Chondrocyte (in vitro differentiated cells): ENCODE results near the gene GALNT13. TPM values are rescaled to one million over a fixed set of nuclear protein-coding genes. Genes with fewer than 3 reads are reported as not detected.

Experiments
- DNase-seq: peaks from one replicate; pipeline ENCODE4 v3.0.0; 2021; ENCODE audit warnings: mixed read lengths, low spot score
- H3K27ac Mint-ChIP-seq: one replicate; pipeline ENCODE4 v1.8.0; 2021; ENCODE audit warnings: mild to moderate bottlenecking, moderate library complexity, mixed read lengths; ENCODE audit not compliant: unreplicated experiment
- H3K27me3 Mint-ChIP-seq: 2 replicates; pipeline ENCODE4 v1.8.0; 2021; ENCODE audit warnings: low read depth, mixed read lengths
- H3K36me3 Mint-ChIP-seq: 2 replicates; pipeline ENCODE4 v1.8.0; 2021; ENCODE audit warnings: low read depth, mixed read lengths
- H3K4me1 Mint-ChIP-seq: 2 replicates; pipeline ENCODE4 v1.8.0; 2021; ENCODE audit warnings: low read depth, mild to moderate bottlenecking, mixed read lengths
- H3K4me3 Mint-ChIP-seq: one replicate; pipeline ENCODE4 v1.8.0; 2021; ENCODE audit warnings: mild to moderate bottlenecking, moderate library complexity, mixed read lengths; ENCODE audit not compliant: unreplicated experiment
- H3K9me3 Mint-ChIP-seq: 2 replicates; pipeline ENCODE4 v1.8.0; 2021; ENCODE audit warnings: low read depth, mixed read lengths
- total RNA-seq: library from RNA; stranded (reverse); gene quantifications from 3 replicates; pipeline ENCODE4 v1.2.1, GENCODE V29; 2021
- TF ChIP-seq, protein P1 (sequence below): fragments of 200-600 bp; sonication (generic); IDR thresholded peaks from 2 replicates; pipeline ENCODE4 v1.5.0; 2021; ENCODE audit warnings: antibody characterized with exemption, mild to moderate bottlenecking, moderate library complexity

GALNT13 gene
- total RNA-seq, 1 donor from 2014 or later: not detected

DNA sequence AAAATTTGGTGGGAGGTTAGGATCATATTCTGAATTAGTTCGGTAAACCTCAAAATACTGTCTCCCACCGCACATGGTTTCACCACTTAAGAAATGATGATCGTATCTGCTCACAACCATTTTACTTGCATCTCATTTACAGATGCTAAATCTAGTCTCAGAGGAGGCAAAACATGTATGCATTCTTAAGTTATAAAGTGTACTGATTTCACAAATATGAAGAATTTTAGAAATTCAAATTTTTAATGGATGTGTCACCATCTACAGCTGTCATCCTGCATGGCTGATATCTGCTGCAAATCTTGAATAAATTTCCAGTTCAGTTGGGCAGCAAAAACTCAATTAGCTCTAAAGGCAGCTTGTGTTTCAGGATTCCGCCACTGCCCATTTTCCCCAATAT lies 583.4 kb downstream of the GALNT13 start:
- no peak for DNase-seq
- peaks cover 8% of the 10 kb centered on the region for H3K27me3 Mint-ChIP-seq
- TF ChIP-seq, protein P1, sequence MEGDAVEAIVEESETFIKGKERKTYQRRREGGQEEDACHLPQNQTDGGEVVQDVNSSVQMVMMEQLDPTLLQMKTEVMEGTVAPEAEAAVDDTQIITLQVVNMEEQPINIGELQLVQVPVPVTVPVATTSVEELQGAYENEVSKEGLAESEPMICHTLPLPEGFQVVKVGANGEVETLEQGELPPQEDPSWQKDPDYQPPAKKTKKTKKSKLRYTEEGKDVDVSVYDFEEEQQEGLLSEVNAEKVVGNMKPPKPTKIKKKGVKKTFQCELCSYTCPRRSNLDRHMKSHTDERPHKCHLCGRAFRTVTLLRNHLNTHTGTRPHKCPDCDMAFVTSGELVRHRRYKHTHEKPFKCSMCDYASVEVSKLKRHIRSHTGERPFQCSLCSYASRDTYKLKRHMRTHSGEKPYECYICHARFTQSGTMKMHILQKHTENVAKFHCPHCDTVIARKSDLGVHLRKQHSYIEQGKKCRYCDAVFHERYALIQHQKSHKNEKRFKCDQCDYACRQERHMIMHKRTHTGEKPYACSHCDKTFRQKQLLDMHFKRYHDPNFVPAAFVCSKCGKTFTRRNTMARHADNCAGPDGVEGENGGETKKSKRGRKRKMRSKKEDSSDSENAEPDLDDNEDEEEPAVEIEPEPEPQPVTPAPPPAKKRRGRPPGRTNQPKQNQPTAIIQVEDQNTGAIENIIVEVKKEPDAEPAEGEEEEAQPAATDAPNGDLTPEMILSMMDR: no peak
- H3K9me3 Mint-ChIP-seq: no peaks in the 10 kb centered on the region
- no peak overlapping the region for H3K27ac Mint-ChIP-seq
- no peaks in the 10 kb centered on the region for H3K36me3 Mint-ChIP-seq
- H3K4me3 Mint-ChIP-seq: no peak overlapping the region
- H3K4me1 Mint-ChIP-seq: peaks cover 14% of the 10 kb centered on the region

DNA sequence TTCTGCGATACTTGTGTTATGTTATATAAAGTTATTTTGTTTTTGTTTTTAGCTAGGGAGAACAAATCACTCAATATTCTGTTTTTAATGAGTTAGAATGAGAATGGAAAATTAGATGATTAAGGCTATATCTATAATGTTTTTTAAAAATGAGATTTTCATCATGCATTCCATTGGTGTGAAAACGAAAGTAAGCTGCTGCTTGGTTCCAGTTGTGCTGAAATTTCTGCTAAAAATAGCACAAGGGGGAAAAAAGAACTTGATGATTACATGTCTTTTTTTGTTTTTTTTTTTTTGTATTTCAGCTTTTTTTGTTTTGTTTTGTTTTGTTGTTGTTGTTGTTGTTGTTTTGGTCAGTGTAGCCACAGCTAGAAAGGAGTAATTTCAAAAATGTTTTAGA lies 584.1 kb downstream of the GALNT13 start:
- H3K9me3 Mint-ChIP-seq: no peaks in the 10 kb centered on the region
- peaks cover 14% of the 10 kb centered on the region for H3K4me1 Mint-ChIP-seq
- peaks cover 6% of the 10 kb centered on the region for H3K27me3 Mint-ChIP-seq
- TF ChIP-seq, protein P1: no peak
- H3K27ac Mint-ChIP-seq: no peak overlapping the region
- no peak for DNase-seq
- peak overlapping the region; percentile 13 for H3K4me3 Mint-ChIP-seq
- no peaks in the 10 kb centered on the region for H3K36me3 Mint-ChIP-seq

DNA sequence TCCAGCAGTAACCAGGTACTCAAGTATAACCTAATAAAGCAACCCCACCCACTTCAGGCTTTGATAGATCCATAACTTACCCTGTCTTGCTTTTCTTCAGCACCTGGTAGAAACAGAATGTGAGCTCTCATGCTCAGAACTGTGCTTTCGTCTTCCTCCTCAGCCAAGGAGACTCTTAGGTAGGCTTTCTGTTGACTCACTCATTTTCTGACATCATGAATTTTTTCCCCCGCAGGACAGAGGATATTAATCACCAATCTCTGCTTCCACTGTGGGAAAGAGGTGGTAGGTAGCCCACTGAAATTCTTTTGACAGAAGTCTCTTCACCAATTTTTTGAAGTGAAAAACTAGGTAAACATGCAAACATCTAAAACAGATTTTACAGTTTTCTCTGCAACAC lies 585.6 kb downstream of the GALNT13 start:
- no peak for DNase-seq
- H3K4me1 Mint-ChIP-seq: peaks cover 14% of the 10 kb centered on the region
- no peaks in the 10 kb centered on the region for H3K9me3 Mint-ChIP-seq
- H3K4me3 Mint-ChIP-seq: no peak overlapping the region
- TF ChIP-seq, protein P1: no peak
- H3K27me3 Mint-ChIP-seq: peaks cover 6% of the 10 kb centered on the region
- no peaks in the 10 kb centered on the region for H3K36me3 Mint-ChIP-seq
- no peak overlapping the region for H3K27ac Mint-ChIP-seq

DNA sequence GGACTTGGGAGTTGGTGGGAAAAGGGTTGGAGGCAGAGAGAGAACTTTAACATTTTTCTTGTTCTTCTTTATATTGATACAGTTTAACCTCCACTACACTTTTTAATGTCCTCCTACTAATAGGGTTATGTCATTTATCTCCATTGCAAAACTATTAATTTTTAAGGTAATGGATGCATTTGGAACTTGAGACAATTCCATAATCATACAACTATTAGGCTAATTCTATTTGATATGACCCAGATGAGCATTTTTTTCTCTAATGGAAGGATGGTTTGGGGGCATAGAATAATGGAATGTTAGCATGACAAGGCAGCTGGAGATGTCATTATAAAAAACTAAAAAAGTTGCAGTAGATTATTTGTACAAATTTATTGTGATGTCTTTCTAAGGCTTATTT lies 587.6 kb downstream of the GALNT13 start:
- peaks cover 14% of the 10 kb centered on the region for H3K4me1 Mint-ChIP-seq
- no peak overlapping the region for H3K27ac Mint-ChIP-seq
- DNase-seq: no peak
- no peak overlapping the region for H3K4me3 Mint-ChIP-seq
- H3K9me3 Mint-ChIP-seq: no peaks in the 10 kb centered on the region
- peaks cover 6% of the 10 kb centered on the region for H3K27me3 Mint-ChIP-seq
- TF ChIP-seq, protein P1: no peak
- no peaks in the 10 kb centered on the region for H3K36me3 Mint-ChIP-seq

DNA sequence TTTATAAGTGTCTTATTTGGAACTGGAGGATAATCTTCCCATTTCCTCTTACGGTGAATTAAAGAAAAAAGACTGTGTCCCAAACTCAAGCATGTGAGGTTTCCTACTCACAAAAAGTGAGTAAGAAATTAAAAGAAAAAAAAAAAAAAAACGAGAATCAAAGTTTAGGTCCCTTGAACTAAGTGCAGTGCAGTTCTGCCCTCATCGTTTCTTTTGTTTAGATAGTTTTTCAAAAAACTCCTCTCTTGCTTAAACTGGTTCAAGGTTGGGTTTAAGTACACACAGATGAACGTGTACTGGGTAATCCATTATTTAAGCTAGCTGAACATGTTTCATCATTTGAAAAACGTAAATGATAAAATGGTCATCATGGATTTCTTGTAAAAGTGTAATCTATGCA lies 590.9 kb downstream of the GALNT13 start:
- no peak overlapping the region for H3K4me3 Mint-ChIP-seq
- no peaks in the 10 kb centered on the region for H3K36me3 Mint-ChIP-seq
- H3K9me3 Mint-ChIP-seq: no peaks in the 10 kb centered on the region
- H3K27me3 Mint-ChIP-seq: peaks cover 13% of the 10 kb centered on the region
- no peak for DNase-seq
- TF ChIP-seq, protein P1: no peak
- H3K4me1 Mint-ChIP-seq: no peaks in the 10 kb centered on the region
- H3K27ac Mint-ChIP-seq: no peak overlapping the region
